NCI-H526 (cell line): ENCODE results near the gene CHP2.
"Not testable (repeated sequence)": the region's sequence is repeated elsewhere in the genome, so short reads cannot be mapped to it uniquely, and the experiment has no call there.

Experiments used
- DNase-seq, 2 experiments: peaks; one replicate each; lab custom pipeline; 2025; lab: John Stamatoyannopoulos, UW

CHP2 gene

GRCh38 chr16:23754594-23755483 lies at the start of gene CHP2:
Gene CHP2, plus strand, starts transcription at chr16:23755026. Its CDS starts 24 bp downstream, at chr16:23755050.
- DNase-seq: peak in 1 of 2 experiments; percentile 5

GRCh38 chr16:23705517-23705902 lies 49.3 kb upstream of the CHP2 start:
- DNase-seq: no peak

GRCh38 chr16:23706439-23706838 lies 48.4 kb upstream of the CHP2 start:
- DNase-seq: no peak

GRCh38 chr16:23709536-23709935 lies 45.3 kb upstream of the CHP2 start:
- no peak for DNase-seq

- DNase-seq: no peak
Measured at GRCh38 chr16:23710008-23710407, 44.8 kb upstream of the CHP2 start.

GRCh38 chr16:23710504-23710903 lies 44.3 kb upstream of the CHP2 start:
- no peak for DNase-seq

- no peak for DNase-seq
Measured at GRCh38 chr16:23711785-23712184, 43.0 kb upstream of the CHP2 start.

- DNase-seq: no peak
Measured at GRCh38 chr16:23712976-23713375, 41.9 kb upstream of the CHP2 start, which contains the start of gene ERN2. Gene ERN2, minus strand, starts transcription at chr16:23713222. Its CDS starts 35 bp downstream, at chr16:23713187.

GRCh38 chr16:23716484-23716883 lies 38.3 kb upstream of the CHP2 start:
- DNase-seq: no peak

- DNase-seq: not testable (repeated sequence)
Measured at GRCh38 chr16:23722613-23723240, 32.1 kb upstream of the CHP2 start.

GRCh38 chr16:23724096-23724784 lies 30.6 kb upstream of the CHP2 start:
- no peak for DNase-seq

- DNase-seq: no peak
Measured at GRCh38 chr16:23724785-23725131, 30.1 kb upstream of the CHP2 start.

GRCh38 chr16:23726710-23727109 lies 28.1 kb upstream of the CHP2 start:
- no peak for DNase-seq

- DNase-seq: no peak
Measured at GRCh38 chr16:23728112-23728477, 26.7 kb upstream of the CHP2 start.

- peak in 1 of 2 experiments; percentile 17 for DNase-seq
Measured at GRCh38 chr16:23729503-23730424, 25.1 kb upstream of the CHP2 start.

GRCh38 chr16:23734176-23734893 lies 20.5 kb upstream of the CHP2 start:
- no peak for DNase-seq

GRCh38 chr16:23737423-23738028 lies 17.3 kb upstream of the CHP2 start:
- DNase-seq: not testable (repeated sequence)

GRCh38 chr16:23739516-23739915 lies 15.3 kb upstream of the CHP2 start:
- DNase-seq: no peak

- DNase-seq: no peak
Measured at GRCh38 chr16:23741675-23742303, 13.0 kb upstream of the CHP2 start.

GRCh38 chr16:23742766-23743165 lies 12.1 kb upstream of the CHP2 start:
- DNase-seq: no peak
